ENCODE measurements around the gene SERGEF. TPM values are rescaled to one million over a fixed set of nuclear protein-coding genes. Genes with fewer than 3 reads are reported as not detected.

SERGEF gene
- total and polyA plus RNA-seq, 9 donors, result 42.0 to 76.3 (median 59.7) TPM

- Histone ChIP-seq H3K4me1 (ENCODE audit: insufficient read depth) (peaks cover 3% of the 10 kb centered on the region), H3K36me3 (no peaks in the 10 kb centered on the region), H3K9me3 (no peaks in the 10 kb centered on the region), H3K4me3 (no peak overlapping the region), H3K27ac (no peak overlapping the region), H3K27me3 (no peaks in the 10 kb centered on the region)
- intact Hi-C loops (cut with DNase I), result no loop called here
- WGBS, 3 donors, result 91 to 100% (median 92%) methylated on average over 1 of the region's 1 CpG
- DNase-seq, result no peak
- no peak for TF ChIP-seq CTCF (IDR thresholded peaks at IDR 0.05)
- TF ChIP-seq EP300 (IDR thresholded peaks at IDR 0.05), result no peak
- no peak for TF ChIP-seq POLR2A (IDR thresholded peaks at IDR 0.05)
These were observed 181.6 kb downstream of the SERGEF start for GRCh38 chr11:17831228-17831627.

GRCh38 chr11:17828311-17828751 lies 184.5 kb downstream of the SERGEF start:
- DNase-seq, result peak; percentile 43 to 54 (median 47)
- no peak overlapping the region for H3K4me3 ChIP-seq
- TF ChIP-seq EP300 (IDR thresholded peaks at IDR 0.05), result no peak
- no peak for TF ChIP-seq CTCF (IDR thresholded peaks at IDR 0.05)
- TF ChIP-seq POLR2A (IDR thresholded peaks at IDR 0.05), result no peak
- no peaks in the 10 kb centered on the region for H3K36me3 ChIP-seq
- WGBS, 3 donors, result 7 to 9% (median 9%) methylated on average over 9 of the region's 9 CpGs
- H3K27me3 ChIP-seq, result no peaks in the 10 kb centered on the region
- intact Hi-C loops (cut with DNase I), result no loop called here
- peaks cover 3% of the 10 kb centered on the region for H3K4me1 ChIP-seq (ENCODE audit: insufficient read depth)
- H3K27ac ChIP-seq, result no peak overlapping the region
- H3K9me3 ChIP-seq, result no peaks in the 10 kb centered on the region

- intact Hi-C loops (cut with DNase I), result no loop called here
- TF ChIP-seq EP300 (IDR thresholded peaks at IDR 0.05) (no peak), CTCF (IDR thresholded peaks at IDR 0.05) (no peak), POLR2A (IDR thresholded peaks at IDR 0.05) (no peak)
- peaks cover 6% of the 10 kb centered on the region for H3K4me1 ChIP-seq (ENCODE audit: insufficient read depth)
- WGBS, 3 donors, result 94 to 97% (median 96%) methylated on average over 5 of the region's 5 CpGs
- no peaks in the 10 kb centered on the region for H3K9me3 ChIP-seq
- H3K27me3 ChIP-seq, result no peaks in the 10 kb centered on the region
- no peak overlapping the region for H3K27ac ChIP-seq
- H3K4me3 ChIP-seq, result no peak overlapping the region
- no peaks in the 10 kb centered on the region for H3K36me3 ChIP-seq
- DNase-seq, result no peak
These were observed 185.8 kb downstream of the SERGEF start for GRCh38 chr11:17827006-17827405.

- TF ChIP-seq CTCF (IDR thresholded peaks at IDR 0.05) (no peak), EP300 (IDR thresholded peaks at IDR 0.05) (no peak), POLR2A (IDR thresholded peaks at IDR 0.05) (no peak)
- Histone ChIP-seq H3K27ac (no peak overlapping the region), H3K36me3 (no peaks in the 10 kb centered on the region), H3K4me1 (ENCODE audit: insufficient read depth) (peaks cover 4% of the 10 kb centered on the region), H3K4me3 (no peak overlapping the region), H3K9me3 (no peaks in the 10 kb centered on the region), H3K27me3 (no peaks in the 10 kb centered on the region)
- WGBS, 3 donors, result 55 to 62% (median 58%) methylated on average over 5 of the region's 5 CpGs
- intact Hi-C loops (cut with DNase I), result no loop called here
- no peak for DNase-seq
These were observed 190.5 kb downstream of the SERGEF start for GRCh38 chr11:17822401-17822781.

All from ovary (tissue), 9 donors.